ENCODE measurements around the gene PTGIR.
"Not testable (repeated sequence)": the region's sequence is repeated elsewhere in the genome, so short reads cannot be mapped to it uniquely, and the experiment has no call there.

Gene PTGIR

GRCh38 chr19:46639358-46640182 lies 14.7 kb upstream of the PTGIR start:
- no peak for DNase-seq (ENCODE audit: low read depth in 2 of 2)

DNA sequence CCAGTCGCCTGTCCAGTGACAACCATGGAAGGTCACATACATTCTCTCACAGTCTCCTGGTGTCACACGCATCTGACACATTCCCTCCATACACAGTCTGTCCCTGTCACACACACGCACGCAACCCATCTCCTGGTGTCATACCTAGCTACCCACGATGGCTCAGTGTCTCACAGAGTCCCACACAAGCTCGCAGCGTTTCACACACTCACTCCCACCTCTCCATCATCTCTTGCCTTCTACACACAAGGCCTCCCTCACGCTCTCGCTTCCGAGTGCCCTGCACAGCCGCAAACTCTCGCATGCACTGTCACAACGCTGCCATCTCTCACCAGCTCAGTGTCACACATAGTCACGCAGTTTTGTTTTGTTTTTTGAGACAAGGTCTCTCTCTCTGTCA lies 12.3 kb upstream of the PTGIR start:
- no peak for DNase-seq (ENCODE audit: low read depth in 2 of 2)

GRCh38 chr19:46635920-46636761 lies 11.3 kb upstream of the PTGIR start, which contains the start of gene GNG8:
GNG8 (minus strand) TSS chr19:46636202; CDS start chr19:46634682, 1,520 bp downstream.
- DNase-seq (ENCODE audit: low read depth in 2 of 2) = no peak

GRCh38 chr19:46634656-46635218 lies 9.8 kb upstream of the PTGIR start:
- DNase-seq (ENCODE audit: low read depth in 2 of 2) = no peak

DNA sequence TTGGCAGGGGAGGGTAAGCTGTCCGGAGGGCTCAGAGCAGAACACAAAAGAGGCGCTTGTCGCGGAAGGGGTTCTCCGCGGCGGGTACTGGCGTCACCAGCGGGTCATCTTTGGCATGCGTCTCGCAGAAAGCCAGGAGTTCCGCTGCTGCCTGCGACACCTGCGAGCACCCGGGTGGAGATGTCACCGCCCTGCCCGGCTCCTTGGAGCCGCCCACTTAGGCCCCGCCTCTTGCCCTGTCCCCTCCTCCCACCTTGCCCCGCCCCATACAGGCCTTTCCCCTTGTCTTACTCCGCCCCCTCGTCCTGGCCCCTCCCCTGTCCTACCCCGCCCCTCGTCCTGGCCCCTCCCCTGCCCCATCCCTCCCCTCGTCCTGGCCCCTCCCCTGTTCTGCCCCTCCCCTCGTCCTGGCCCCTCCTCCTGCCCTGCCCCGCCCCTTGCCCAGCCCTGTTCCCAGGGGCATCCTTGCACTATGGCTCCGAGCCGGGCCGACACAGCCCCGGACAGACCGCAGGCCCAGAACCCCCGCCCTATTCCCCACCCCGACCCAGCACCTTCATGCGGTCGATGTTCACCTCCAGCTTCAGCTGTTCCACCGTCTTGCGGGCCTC lies 9.3 kb upstream of the PTGIR start:
- peak; percentile 77 to 87 for DNase-seq (ENCODE audit: low read depth in 2 of 2)

DNA sequence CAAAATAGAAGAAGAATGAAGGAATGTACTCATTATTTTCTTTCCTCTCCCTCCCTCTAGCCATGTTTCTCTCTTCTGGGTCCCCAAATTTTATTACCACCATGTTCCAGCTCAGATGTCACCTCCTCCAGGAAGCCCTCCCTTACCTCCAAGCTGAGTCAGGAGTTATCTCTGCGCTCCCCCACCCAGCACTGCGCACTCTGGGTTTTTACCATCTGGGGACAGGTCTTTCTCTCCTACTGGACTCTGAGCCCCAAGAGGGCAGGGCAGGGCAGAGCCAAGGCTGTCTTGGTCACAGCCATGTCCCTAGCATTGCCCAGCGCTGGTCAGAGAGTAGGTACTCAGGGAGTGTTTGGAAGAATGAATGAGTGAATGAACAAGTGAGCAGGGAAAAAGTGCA lies 8.2 kb upstream of the PTGIR start:
- no peak for DNase-seq (ENCODE audit: low read depth in 2 of 2)

- no peak for DNase-seq (ENCODE audit: low read depth in 2 of 2)
Observed at GRCh38 chr19:46631481-46631880, 6.6 kb upstream of the PTGIR start.

- no peak for DNase-seq (ENCODE audit: low read depth in 2 of 2)
Observed at GRCh38 chr19:46630586-46631205, 5.8 kb upstream of the PTGIR start.

DNA sequence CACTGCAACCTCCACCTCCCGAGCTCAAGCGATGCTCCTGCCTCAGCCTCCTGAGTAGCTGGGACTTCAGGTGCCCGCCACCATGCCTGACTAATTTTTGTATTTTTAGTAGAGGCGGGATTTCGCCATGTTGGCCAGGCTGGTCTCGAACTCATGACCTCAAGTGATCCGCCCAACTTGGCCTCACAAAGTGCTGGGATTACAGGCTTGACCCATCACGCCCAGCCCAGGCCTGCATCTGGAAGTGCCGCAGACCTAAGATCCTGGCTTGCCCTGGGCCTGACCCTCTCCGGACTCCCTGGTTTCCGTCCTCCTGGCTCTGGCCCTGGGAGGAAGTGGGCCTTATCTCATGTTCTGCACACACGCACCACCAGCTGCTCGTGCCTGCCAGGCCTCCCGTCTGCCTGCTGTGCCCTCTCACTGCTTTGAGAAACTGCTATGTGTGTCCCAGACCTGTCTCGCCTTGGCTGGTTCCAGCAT lies 4.7 kb upstream of the PTGIR start:
- no peak for DNase-seq (ENCODE audit: low read depth in 2 of 2)

DNA sequence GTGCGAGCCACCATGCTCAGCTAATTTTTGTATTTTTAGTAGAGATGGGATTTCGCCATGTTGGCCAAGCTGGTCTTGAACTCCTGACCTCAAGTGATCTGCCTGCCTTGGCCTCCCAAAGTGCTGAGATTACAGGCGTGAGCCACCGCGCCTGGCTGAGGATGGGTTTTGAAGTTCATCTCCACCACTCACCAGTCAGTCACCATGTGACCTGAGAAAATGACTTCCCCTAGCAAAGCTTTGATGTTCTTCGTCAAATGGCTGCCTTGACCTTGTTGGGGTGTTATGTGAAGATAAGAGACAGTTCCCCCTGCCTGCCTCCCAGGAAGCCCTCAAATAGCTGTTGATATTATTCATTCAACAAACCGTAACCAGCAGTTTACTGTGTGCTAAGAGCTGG lies 4.1 kb upstream of the PTGIR start:
- not testable (repeated sequence) for DNase-seq (ENCODE audit: low read depth in 2 of 2)

DNA sequence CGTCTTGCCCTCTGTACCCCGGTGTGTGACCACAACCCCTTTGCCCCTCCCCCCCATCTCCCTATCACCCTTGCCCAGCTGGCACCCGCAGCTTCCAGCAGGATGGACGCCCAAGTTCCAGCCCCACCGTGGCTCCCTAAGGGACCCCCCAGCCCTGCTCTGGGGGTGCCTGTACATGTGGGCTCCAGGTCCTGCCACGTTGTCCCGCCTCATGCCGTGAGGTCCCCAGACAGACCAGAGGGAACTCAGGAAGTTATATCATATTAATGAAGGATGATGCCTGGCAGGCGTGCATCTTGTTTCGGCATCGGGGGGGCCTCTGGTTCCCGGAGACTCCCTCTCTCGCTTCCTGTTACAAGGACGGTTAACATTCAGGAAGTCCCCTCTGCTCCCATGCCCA lies 1.6 kb upstream of the PTGIR start:
- no peak for DNase-seq (ENCODE audit: low read depth in 2 of 2)

DNA sequence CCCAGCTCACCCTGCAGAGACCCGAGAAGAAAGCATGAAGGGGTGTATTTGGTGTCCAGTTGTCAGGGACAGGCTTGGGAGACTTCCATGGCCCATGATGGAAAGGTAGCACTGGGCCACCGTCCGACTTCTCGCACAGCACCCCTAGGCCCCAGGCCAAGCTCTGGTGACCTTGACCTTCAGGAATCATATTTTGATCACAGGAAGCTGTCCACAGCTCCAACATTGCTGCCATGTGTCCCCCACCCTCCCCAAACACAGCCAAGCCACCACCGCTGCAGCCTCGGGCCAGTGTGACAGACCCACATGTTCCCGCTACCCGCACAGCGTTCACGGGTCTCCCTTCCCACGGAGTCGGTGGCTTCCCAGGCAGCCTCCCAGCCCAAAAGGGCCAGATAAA lies 842 bp upstream of the PTGIR start:
- no peak for DNase-seq (ENCODE audit: low read depth in 2 of 2)

DNA sequence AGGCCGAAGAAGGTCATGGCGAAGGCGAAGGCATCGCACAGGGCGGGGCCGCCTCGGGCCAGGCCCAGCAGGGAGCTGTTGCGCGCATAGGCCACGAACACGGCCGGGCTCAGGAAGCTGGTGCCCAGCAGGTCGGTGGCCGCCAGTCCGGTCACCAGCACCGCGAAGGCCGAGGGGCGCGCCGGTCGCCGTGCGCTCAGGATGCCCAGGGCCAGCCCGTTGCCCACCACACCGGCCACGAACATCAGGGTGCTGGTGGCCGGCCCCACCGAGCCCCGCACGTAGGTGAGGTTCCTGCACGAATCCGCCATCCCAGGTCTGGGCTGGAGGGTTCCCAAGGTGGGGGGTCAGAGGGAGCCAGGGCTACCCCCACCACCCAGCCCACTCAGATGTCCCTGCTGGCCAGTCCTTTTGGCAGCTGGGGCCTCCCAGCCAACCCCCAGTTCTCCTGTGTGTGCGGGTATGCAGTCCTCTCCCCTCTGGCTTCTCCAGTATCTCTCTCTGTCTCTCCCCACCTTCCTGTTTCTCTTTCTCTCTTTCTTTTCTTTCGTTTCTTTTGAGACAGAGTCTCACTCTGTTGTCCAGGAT lies 880 bp downstream of the PTGIR start:
- DNase-seq (ENCODE audit: low read depth in 2 of 2) = no peak

GRCh38 chr19:46622118-46622446 lies 2.8 kb downstream of the PTGIR start:
- no peak for DNase-seq (ENCODE audit: low read depth in 2 of 2)

GRCh38 chr19:46621191-46622117 lies 3.4 kb downstream of the PTGIR start:
- DNase-seq (ENCODE audit: low read depth in 2 of 2) = no peak

GRCh38 chr19:46620716-46621115 lies 4.2 kb downstream of the PTGIR start:
- no peak for DNase-seq (ENCODE audit: low read depth in 2 of 2)

DNA sequence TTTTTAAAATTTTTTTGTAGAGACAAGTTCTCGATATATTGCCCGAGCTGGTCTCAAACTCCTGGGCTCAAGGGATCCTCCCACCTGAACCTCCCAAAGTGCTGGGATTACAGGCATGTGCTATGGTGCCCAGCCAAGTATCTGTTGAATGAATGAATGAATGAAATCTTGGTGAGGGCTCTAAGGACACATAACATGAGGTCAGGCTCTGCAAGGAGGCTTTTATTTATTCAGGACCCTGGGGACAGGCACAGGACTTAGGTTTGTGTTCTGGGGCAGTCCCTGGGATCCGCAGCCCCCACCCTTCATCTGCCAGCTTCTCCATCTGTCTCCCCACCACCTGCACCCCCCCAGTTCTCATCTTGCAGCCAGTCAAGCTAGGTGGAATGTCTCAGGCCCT lies 4.6 kb downstream of the PTGIR start:
- no peak for DNase-seq (ENCODE audit: low read depth in 2 of 2)

DNA sequence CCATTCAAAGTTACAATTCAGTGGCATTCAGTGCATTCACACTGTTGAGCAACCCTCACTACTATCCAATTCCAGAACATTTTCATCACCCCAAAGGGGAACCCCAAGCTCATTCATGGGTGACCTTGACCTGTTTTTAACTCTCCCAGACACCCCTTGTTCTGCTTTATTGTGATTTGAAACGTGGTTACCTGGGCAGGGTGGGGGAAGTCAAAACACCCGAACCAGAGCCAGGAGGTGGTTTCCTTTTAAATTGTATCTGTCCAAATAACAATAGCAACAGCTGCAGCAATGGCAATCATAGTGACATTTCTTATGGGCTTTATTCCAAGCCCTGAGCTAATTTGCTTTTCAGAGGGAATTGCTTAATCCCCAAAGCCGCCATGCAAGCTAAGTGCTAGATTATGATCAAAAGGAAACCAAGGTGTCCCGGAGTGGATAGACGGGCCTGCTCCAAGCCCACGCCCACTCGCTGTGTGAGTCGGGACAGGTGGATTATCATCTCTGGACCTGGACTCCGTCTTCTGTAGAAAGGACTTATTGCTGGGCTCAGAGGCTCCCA lies 6.1 kb downstream of the PTGIR start:
- no peak for DNase-seq (ENCODE audit: low read depth in 2 of 2)

DNA sequence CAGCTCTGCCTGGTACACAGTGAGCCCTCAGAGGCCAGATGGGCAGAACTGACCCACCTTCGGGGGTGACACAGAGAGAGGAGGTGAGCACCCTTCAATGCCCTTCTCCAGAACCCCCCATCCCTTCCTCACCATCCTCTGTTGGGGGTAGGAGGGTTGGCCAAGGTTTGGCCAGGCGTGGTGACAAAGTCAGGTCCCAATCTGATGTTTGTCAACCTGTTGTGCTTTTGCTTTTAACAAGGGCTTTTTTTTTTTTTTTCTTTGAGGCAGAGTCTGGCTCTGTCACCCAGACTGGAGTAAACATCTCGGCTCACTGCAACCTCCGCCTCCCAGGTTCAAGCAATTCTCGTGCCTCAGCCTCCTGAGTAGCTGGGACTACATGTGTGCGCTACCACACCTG lies 7.3 kb downstream of the PTGIR start:
- no peak for DNase-seq (ENCODE audit: low read depth in 2 of 2)
